GM12872 (cell line): ENCODE results near the gene GLUL.

Experiments
- TF ChIP-seq, protein P1 (sequence below): IDR thresholded peaks from 3 replicates; pipeline ENCODE4 v1.5.1; 2011; ENCODE audit warnings: low read depth, mild to moderate bottlenecking, low read length, moderate library complexity; ENCODE audit not compliant: insufficient read depth

GLUL gene

DNA sequence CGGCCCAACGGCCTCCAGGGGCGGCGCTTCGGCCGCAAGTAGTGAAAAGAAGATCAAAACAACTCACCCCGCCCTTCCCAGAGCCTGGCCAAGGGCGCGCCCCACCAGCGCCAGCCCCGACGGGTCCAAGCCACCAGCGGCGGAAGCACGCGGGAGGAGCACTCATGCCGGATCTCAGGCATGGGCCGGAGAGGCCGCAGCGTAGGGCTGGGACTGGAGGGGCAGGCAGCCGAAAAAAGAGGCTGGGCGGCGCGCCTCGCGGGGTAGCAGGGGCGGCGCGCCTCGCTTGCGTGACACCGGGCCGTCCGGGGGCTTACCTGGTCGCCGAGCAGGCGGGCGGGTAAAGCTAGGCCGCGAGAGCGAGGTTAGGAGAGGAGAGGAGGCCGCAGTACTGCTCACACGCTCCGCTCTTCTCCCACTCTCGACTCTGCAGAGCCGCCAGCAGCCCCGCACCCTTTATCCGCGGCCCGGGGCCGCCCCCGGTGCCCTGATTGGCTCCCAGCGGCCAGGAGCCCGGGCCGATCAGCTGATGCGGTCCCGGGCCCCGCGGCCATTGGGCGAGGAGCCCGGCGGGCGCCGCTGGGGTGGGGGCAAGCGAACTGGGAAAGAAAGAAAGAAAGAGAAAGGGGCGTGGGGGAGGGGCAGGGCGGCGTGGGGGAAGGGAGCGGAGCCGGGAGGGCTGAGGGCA, at the start of gene GLUL:
Gene GLUL (minus strand): TSS at position 429 of the 688 bp plus-strand sequence. CDS start 3,053 bp downstream, outside the sequence.
- TF ChIP-seq, protein P1, sequence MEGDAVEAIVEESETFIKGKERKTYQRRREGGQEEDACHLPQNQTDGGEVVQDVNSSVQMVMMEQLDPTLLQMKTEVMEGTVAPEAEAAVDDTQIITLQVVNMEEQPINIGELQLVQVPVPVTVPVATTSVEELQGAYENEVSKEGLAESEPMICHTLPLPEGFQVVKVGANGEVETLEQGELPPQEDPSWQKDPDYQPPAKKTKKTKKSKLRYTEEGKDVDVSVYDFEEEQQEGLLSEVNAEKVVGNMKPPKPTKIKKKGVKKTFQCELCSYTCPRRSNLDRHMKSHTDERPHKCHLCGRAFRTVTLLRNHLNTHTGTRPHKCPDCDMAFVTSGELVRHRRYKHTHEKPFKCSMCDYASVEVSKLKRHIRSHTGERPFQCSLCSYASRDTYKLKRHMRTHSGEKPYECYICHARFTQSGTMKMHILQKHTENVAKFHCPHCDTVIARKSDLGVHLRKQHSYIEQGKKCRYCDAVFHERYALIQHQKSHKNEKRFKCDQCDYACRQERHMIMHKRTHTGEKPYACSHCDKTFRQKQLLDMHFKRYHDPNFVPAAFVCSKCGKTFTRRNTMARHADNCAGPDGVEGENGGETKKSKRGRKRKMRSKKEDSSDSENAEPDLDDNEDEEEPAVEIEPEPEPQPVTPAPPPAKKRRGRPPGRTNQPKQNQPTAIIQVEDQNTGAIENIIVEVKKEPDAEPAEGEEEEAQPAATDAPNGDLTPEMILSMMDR: no peak

DNA sequence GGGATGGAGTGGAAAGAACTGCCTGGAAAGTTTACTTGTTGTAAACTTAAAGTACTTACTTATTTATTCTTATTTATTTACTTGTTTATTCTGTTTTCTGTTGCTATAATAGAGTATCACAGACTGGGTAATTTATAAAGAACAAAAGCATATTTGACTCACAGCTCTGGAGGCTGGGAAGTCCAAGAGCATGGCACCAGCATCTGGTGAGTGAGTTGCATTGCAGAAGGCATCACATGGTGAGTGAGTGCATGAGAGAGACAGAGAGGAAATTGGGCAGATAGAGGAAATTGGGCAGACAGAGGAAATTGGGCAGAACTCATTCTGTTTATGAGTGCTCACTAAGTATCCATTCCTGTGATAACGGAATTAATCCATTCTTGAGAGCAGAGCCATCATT, 46.7 kb upstream of the GLUL start:
- TF ChIP-seq, protein P1: no peak

DNA sequence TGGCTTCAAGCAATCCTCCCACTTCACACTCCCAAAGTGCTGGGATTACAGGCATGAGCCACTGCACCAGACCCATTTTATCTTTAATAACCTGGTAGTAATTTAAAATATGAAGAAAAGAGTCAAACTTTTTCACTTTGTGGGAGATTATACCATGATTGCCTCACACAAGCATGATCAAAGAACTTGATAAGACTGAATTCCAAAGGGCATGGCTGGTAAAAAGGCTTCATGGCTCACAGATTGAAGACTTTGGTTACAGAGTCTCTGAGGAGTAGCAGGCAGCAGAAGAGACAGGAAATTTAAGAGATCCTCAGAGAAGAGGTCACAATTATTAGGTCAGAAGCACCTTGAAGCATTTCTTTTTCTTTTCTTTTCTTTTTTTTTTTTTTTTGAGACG, 42.0 kb upstream of the GLUL start:
- TF ChIP-seq, protein P1: no peak

DNA sequence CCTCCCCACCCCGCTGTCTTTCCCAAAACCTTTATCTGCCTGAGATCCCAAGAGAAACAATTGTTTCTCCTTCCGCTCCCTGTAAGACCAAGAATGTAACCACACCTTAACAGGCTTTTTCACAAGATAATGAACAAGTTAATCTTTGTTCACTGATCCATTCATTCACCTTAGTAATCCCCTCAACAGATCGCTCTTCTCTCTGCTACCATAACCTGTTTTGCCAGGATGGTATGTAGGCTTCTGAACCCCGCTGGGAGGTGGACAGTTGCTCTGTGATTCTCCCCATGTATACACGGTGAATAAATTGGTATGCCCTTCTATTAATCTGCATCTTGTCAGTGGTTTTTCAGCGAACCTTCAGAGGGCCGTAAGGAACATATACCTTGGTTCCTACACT, 39.7 kb upstream of the GLUL start:
- TF ChIP-seq, protein P1: no peak

DNA sequence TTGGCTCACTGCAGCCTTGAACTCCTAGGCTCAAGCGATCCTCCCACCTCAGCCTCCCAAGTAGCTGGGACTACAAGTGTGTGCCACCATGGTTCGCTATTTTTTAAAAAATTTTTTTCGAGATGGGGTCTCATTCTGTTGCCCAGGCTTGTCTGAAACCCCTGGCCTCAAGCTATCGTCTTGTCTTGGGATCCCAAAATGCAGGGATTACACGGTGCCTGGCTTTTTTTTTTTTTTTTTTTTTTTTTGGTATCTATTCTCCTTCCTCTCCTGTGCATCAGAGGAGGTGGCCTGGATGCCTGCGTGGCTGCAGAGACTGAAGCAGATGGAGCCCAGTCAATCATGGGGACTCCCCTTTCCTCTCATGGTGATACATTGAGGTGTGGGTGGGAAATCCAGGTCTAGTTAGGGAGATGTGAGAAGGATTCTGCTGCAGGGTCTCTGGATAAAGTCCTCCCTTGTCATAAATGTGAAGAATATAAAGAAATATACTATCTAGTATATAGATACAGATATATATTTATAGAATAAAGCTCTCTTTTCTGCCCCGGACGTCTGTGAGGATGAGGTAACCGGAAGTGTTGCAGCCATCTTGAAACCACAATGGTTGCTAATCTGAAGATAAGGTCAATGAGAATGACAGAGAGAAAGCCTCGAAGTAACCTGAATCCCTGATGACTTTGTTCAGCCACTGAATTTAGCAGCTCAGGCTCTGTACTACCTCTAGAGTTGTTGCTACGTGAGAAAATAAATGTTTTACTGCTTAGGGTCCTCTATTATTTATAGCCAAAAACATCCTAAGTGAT, 38.9 kb upstream of the GLUL start:
- TF ChIP-seq, protein P1: no peak

DNA sequence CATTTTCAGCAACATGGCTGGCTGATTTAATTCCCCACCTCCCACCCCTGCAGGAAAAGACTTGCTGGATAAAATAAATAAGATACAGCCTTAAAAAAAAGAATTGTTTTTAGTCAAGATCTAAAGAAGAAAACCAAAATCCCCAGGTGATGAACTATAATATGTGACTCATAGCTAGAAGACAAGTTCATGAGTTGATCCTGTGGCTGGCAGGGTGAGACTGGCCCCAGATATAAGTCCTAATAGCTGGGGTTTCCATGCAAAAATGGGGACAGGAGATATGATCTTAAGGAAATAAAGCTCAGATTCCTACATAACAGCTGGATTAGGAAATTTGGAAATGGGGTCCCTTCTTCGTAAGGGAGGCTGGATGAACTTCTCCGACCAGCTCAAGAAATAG, 36.5 kb upstream of the GLUL start:
- TF ChIP-seq, protein P1: no peak
